Stimulated activated CD8-positive, alpha-beta memory T cell treated with anti-CD3 and anti-CD28 coated beads, Interleukin-7, amount 100 ng/mL, for 4 hours (primary cell): ENCODE data around the gene ACTC1.

ENCODE experiments used
- DNase-seq, 2 donors: peaks; one replicate each; pipeline ENCODE4 v3.0.0-alpha.2; 2020; ENCODE audit warnings: low read depth in 2 of 2

Gene ACTC1

GRCh38 chr15:34757262-34757661, 38.1 kb downstream of the ACTC1 start:
- DNase-seq = no peak

GRCh38 chr15:34755419-34755773, 40.0 kb downstream of the ACTC1 start:
- no peak for DNase-seq

GRCh38 chr15:34754674-34755418, 40.5 kb downstream of the ACTC1 start, which contains the start of gene GJD2:
Gene GJD2, minus strand, starts transcription at chr15:34754998. Its CDS starts 510 bp downstream, at chr15:34754488.
- no peak for DNase-seq

- DNase-seq = no peak
Measured at GRCh38 chr15:34754171-34754601, 41.2 kb downstream of the ACTC1 start.

- DNase-seq = no peak
Measured at GRCh38 chr15:34753236-34753894, 42.0 kb downstream of the ACTC1 start.

- DNase-seq = no peak
Measured at GRCh38 chr15:34749691-34750090, 45.7 kb downstream of the ACTC1 start.
